ENCODE measurements around the gene IQCF5.

DNA sequence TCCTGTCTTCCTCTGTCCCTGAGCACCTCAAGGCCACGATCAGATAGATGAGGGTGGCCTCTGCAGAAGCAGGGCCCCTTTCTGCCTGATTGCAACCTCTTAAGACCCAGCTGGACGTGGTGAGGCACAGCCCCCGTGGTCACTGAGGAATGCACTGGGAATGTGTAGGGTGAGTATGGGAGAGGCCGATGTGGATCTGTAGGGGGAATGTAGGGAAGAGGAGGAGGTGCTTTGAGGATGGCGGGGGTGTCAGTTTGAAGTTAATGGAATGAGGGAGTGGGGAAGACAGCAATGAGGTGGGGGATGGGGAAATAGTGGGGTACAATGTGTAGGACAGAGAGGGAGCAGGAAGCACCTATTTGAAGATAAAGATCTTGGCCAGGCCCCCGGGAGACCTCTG, 785 bp upstream of the IQCF5 start:
- TF ChIP-seq, protein P1, sequence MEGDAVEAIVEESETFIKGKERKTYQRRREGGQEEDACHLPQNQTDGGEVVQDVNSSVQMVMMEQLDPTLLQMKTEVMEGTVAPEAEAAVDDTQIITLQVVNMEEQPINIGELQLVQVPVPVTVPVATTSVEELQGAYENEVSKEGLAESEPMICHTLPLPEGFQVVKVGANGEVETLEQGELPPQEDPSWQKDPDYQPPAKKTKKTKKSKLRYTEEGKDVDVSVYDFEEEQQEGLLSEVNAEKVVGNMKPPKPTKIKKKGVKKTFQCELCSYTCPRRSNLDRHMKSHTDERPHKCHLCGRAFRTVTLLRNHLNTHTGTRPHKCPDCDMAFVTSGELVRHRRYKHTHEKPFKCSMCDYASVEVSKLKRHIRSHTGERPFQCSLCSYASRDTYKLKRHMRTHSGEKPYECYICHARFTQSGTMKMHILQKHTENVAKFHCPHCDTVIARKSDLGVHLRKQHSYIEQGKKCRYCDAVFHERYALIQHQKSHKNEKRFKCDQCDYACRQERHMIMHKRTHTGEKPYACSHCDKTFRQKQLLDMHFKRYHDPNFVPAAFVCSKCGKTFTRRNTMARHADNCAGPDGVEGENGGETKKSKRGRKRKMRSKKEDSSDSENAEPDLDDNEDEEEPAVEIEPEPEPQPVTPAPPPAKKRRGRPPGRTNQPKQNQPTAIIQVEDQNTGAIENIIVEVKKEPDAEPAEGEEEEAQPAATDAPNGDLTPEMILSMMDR (IDR thresholded peaks at IDR 0.05 in 8 of 11, conservative IDR thresholded peaks at IDR 0.05 in 3 of 11), result no peak
- TF ChIP-seq POLR2A (IDR thresholded peaks at IDR 0.05) (no peak), POLR2AphosphoS5 (IDR thresholded peaks at IDR 0.05) (no peak)

All from spleen (tissue), 7 donors.